OCI-LY3 (cell line): Measurements from ENCODE around the gene ARL6IP4.
"Not testable (repeated sequence)": the region's sequence is repeated elsewhere in the genome, so short reads cannot be mapped to it uniquely, and the experiment has no call there.

Experiments used
- H2AFZ ChIP-seq: fragments of 200-600, 300-600 bp; shearing (Covaris generic); 2 replicates; pipeline ENCODE4 v1.6.0; 2014; ENCODE audit warnings: antibody characterized with exemption, low read depth, low read length
- H3K27ac ChIP-seq: fragments of 200-600, 300-600 bp; sonication (generic); 2 replicates; pipeline ENCODE4 v1.5.1; 2014; ENCODE audit warnings: mild to moderate bottlenecking, low read length, moderate library complexity, mixed read lengths
- H3K27me3 ChIP-seq: fragments of 200-600, 300-600 bp; sonication (generic); 2 replicates; pipeline ENCODE4 v1.6.1; 2014; ENCODE audit warnings: low read depth, low read length, mixed read lengths
- H3K36me3 ChIP-seq: fragments of 200-600, 300-600 bp; sonication (generic); replicated peaks from 2 replicates; pipeline ENCODE3; 2014; ENCODE audit warnings: low read depth, low read length, mixed read lengths
- H3K4me1 ChIP-seq: fragments of 300-600, 200-600 bp; sonication (generic); 2 replicates; pipeline ENCODE4 v1.6.1; 2014; ENCODE audit warnings: low read length, mixed read lengths
- H3K4me2 ChIP-seq: fragments of 200-600, 300-600 bp; sonication (generic); 2 replicates; pipeline ENCODE4 v1.6.1; 2014; ENCODE audit warnings: low read length, mixed read lengths
- H3K4me3 ChIP-seq: fragments of 300-600, 200-600 bp; sonication (generic); 2 replicates; pipeline ENCODE4 v1.5.1; 2014; ENCODE audit warnings: antibody characterized with exemption, mild to moderate bottlenecking, low read length, moderate library complexity
- H3K79me2 ChIP-seq: fragments of 300-600, 200-600 bp; shearing (Covaris generic); 2 replicates; pipeline ENCODE4 v1.6.1; 2014; ENCODE audit warnings: mild to moderate bottlenecking, low read length, mixed read lengths
- H3K9ac ChIP-seq: fragments of 300-600, 200-600 bp; shearing (Covaris generic); 2 replicates; pipeline ENCODE4 v1.6.0; 2014; ENCODE audit warnings: mild to moderate bottlenecking, low read length, moderate library complexity
- H3K9me3 ChIP-seq: fragments of 200-600, 300-600 bp; shearing (Covaris generic); 2 replicates; pipeline ENCODE4 v1.6.1; 2014; ENCODE audit warnings: low read length, mixed read lengths; ENCODE audit not compliant: insufficient read depth
- H4K20me1 ChIP-seq: fragments of 200-600, 300-600 bp; sonication (generic); 2 replicates; pipeline ENCODE4 v1.6.1; 2016; ENCODE audit warnings: low read length, mixed read lengths; ENCODE audit not compliant: insufficient read depth
- CTCF ChIP-seq: fragments of 200-600, 300-600 bp; sonication (generic); IDR thresholded peaks from 2 replicates; pipeline ENCODE4 v1.5.1; 2014; ENCODE audit warnings: antibody characterized with exemption, low read length, low read depth
- EZH2phosphoT487 ChIP-seq: fragments of 200-600 bp; shearing (Covaris generic); IDR thresholded peaks from 2 replicates; pipeline ENCODE4 v1.6.1; 2018; ENCODE audit warnings: antibody characterized with exemption, mixed run types, low read depth

ARL6IP4 gene

GRCh38 chr12:122937622-122938091 lies 42.8 kb upstream of the ARL6IP4 start:
- Histone ChIP-seq H3K9me3 (no peaks in the 10 kb centered on the region), H3K4me3 (no peak overlapping the region), H3K4me1 (peaks cover 4% of the 10 kb centered on the region; the same call in 1 of the 2 replicates), H3K79me2 (no peaks in the 10 kb centered on the region), H4K20me1 (no peaks in the 10 kb centered on the region), H3K36me3 (no peaks in the 10 kb centered on the region), H3K9ac (no peak overlapping the region), H2AFZ (no peak overlapping the region), H3K27me3 (peaks cover 11% of the 10 kb centered on the region), H3K4me2 (no peak overlapping the region), H3K27ac (no peak overlapping the region)
- no peak for TF ChIP-seq EZH2phosphoT487
- TF ChIP-seq CTCF, result no peak

- Histone ChIP-seq H3K36me3 (no peaks in the 10 kb centered on the region), H4K20me1 (no peaks in the 10 kb centered on the region), H3K27ac (no peak overlapping the region), H3K4me3 (no peak overlapping the region), H2AFZ (no peak overlapping the region), H3K9ac (no peak overlapping the region), H3K4me1 (peaks cover 3% of the 10 kb centered on the region; the same call in 1 of the 2 replicates), H3K79me2 (no peaks in the 10 kb centered on the region), H3K9me3 (no peaks in the 10 kb centered on the region), H3K27me3 (peaks cover 4% of the 10 kb centered on the region; the same call in 1 of the 2 replicates), H3K4me2 (no peak overlapping the region)
- no peak for TF ChIP-seq CTCF
- TF ChIP-seq EZH2phosphoT487, result no peak
Measured at GRCh38 chr12:122939125-122939524, 41.4 kb upstream of the ARL6IP4 start.

- H4K20me1 ChIP-seq, H3K27me3 ChIP-seq, H3K36me3 ChIP-seq, H3K4me1 ChIP-seq, H3K4me3 ChIP-seq, H3K4me2 ChIP-seq, H3K9me3 ChIP-seq, H3K79me2 ChIP-seq, H3K27ac ChIP-seq, H2AFZ ChIP-seq, H3K9ac ChIP-seq: not testable (repeated sequence)
Measured at GRCh38 chr12:122941351-122941750, 39.1 kb upstream of the ARL6IP4 start.

GRCh38 chr12:122942637-122943036 lies 37.8 kb upstream of the ARL6IP4 start:
- Histone ChIP-seq H3K4me3 (no peak overlapping the region), H3K27ac (no peak overlapping the region), H3K36me3 (no peaks in the 10 kb centered on the region), H3K9ac (no peak overlapping the region), H4K20me1 (no peaks in the 10 kb centered on the region), H3K4me2 (no peak overlapping the region), H3K4me1 (peaks cover 7% of the 10 kb centered on the region; the same call in 1 of the 2 replicates), H3K27me3 (peaks cover 10% of the 10 kb centered on the region; the same call in 1 of the 2 replicates), H3K9me3 (no peaks in the 10 kb centered on the region), H3K79me2 (no peaks in the 10 kb centered on the region), H2AFZ (no peak overlapping the region)
- TF ChIP-seq EZH2phosphoT487 (no peak), CTCF (no peak)
